HG02870 (cell line): ENCODE measurements around the gene TNK1.
"Not testable (repeated sequence)": the region's sequence is repeated elsewhere in the genome, so short reads cannot be mapped to it uniquely, and the experiment has no call there.

ENCODE experiments used
- ATAC-seq: cut with Tn5 transposase; IDR thresholded peaks from one replicate; pipeline ENCODE4 v1.9.1; 2021; ENCODE audit warnings: mild to moderate bottlenecking, moderate library complexity; ENCODE audit not compliant: unreplicated experiment

Gene TNK1

DNA sequence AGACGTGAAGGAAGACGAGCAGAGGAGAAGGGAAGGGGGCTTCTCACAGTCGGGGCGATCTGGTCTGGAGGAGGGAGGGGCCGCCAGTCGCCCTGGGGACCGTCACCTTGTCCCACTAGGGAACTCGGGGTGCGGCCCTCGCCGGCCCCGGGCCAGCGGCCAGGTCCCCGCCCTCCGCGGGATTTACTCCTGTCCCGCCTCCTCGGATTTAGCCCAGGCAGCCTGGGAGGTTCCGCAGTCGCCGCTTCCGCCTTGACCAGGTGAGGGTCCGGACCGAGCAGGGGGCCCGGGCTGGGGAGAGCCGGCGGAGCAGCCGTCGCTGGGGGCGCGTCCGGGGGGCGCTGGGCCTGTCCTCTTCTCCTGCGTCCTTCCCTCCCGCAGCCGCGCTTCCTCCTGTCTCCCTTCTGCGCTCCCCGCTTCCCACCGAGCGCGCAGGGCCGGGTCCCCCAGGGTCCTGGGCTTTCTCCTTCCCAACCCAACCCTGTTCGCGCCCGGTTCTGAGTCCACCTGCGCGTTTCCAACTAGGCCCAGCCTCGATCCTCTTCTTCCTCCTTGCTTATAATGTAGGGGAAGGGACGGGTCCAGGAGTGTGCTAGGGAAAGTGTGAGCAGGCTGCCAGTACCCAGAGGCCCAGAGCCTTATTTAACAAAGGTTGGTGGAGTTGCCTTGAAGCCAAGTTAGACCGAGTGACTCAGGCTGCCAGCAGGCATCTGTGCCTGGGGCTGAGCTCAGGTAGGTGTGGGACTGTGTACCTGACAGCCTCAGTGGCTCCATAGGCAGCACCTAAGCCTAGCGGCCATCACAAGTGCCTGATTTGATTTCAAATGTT lies at the start of gene TNK1:
TNK1 (plus strand) TSS at position 235 of the 829 bp plus-strand sequence. CDS start 1,838 bp downstream, outside the sequence.
- no peak for ATAC-seq

DNA sequence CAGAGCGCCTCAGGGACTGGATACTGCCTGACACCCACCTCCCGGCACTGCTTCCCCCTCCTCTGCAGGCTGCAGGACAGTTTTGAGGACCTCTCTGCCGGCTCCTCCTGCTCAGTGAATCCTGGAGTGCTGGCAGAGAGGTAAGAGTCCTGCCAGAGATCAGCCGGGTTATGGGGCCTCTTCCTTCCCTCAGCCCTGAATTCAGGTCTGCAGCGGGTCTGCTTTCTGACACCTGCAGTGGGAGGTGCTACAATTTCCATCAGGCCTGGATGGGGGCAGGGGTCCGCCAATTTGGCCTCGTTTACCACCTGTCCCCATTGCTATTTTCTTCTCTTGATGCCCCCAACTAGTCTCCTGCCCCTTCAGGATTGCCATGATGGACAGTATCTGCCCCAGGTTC lies 48.8 kb upstream of the TNK1 start:
- ATAC-seq = no peak

DNA sequence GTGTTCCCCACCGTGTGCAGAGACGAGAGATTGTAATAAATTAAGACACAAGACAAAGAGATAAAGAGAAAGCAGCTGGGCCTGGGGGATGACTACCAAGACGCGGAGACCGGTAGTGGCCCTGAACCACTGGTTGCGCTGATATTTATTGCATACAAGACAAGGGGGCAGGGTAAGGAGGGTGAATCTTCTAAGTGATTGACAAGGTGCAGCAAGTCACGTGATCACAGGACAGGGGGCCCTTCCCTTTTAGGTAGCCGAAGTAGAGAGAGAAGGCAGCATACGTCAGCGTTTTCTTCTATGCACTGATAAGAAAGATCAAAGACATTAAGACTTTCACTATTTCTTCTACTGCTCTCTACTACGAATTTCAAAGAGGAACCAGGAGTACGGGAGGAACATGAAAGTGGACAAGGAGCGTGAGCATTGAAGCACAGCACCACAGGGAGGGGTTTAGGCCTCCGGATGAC lies 48.3 kb upstream of the TNK1 start:
- not testable (repeated sequence) for ATAC-seq

DNA sequence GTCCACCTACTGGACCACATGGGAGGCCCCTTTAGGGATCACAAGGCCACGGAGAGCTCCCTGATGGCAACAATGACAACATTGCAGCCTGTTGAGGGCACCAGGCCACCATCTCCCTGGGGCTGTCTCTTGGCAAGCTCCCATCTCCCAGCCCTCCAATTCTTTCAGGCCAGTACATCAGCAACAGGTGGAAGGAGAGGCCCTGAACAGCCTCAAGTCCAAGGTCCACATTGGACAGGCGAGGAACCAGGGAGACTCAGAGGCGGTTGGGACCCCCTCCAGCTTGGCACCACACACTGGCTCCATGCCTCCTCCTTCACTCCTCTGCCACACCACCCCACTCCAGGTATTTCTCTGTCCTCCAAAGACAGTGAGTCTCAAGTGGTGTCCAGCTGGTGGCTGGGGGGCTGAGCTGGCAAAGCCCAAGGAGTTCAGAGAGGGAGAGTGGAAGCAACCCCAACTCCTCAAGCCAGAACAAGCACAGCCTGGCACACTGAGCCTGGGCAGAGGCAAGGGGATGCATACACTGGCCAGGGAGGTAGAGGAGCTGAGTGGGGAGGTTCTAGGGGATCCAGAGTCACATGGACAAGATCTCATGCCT lies 45.9 kb upstream of the TNK1 start:
- no peak for ATAC-seq

DNA sequence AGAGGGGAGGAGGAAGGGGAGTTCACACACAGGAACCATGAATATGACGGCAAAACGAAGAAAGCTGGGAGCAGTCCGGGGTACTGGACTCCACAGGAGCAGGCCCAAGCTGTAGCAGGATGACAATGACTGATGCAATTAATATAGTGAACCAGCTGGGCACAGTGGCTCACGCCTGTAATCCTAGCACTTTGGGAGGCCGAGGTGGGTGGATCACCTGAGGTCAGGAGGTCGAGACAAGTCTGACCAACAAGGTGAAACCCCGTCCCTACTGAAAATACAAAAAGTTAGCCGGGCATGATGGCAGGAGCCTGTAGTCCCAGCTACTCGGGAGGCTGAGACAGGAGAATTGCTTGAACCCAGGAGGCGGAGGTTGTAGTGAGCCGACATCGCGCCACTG lies 45.1 kb upstream of the TNK1 start:
- not testable (repeated sequence) for ATAC-seq

DNA sequence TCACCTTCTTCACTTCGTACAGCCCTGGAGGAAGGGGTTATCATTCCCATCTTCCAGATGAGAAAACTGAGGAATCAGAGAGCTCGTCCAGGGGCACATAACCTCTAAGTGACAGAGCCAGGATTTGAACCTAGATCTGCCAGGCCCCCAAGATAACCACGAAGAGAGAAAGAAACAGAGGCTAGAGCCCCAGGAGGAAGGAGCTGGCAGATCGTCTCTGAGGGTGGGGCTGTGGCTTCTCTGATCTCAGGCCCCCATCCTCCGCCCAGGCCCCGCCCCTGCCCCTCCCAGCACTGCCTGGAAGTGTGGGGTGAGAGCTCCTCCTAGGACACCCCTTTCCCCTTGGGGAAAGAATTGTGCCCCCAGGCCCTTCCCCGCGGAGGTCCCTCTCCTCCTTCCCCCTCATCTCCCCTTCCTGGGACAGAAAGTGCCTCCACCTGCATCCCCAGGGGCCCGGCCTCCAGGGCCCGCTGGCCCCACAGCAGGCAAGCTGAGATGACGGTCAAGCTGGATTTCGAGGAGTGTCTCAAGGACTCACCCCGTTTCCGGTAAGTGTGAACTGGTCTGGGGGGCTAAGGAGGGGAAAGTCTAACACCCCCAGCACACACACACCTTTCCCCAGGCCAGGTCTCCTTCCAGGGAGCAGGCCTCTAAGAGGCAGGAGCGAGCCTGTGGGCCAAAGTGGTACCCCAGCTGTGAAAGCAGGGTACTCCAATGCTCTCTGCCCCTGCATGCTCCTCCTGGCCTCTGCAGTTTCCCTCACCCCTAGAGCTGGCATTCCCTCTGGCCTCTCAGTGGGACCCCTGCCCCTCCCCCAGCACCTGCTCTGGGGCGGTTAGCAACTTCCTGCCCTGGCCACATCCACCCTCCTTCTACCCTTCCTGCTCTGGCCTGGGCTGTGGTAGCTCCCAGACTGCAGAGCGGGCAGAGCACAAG lies 44.4 kb upstream of the TNK1 start, which contains the start of gene ACAP1:
ACAP1 (plus strand) TSS at position 290 of the 936 bp plus-strand sequence; CDS start at position 496, 206 bp downstream.
- no peak for ATAC-seq

DNA sequence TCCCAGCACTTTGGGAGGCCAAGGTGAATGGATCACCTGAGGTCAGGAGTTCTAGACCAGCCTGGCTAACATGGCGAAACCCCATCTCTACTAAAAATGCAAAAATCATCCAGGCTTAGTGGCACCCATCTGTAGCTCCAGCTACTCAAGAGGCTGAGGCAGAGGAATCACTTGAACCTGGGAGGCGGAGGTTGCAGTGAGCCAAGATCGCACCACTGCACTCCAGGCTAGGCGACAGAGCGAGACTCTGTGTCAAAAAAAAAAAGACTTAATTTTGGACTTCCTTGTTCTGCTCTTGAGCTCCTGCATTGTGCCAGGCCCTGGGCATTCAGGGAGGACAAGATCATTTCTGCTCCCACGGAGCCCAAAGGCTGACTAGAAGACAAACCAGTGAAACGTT lies 43.3 kb upstream of the TNK1 start:
- ATAC-seq = not testable (repeated sequence)

DNA sequence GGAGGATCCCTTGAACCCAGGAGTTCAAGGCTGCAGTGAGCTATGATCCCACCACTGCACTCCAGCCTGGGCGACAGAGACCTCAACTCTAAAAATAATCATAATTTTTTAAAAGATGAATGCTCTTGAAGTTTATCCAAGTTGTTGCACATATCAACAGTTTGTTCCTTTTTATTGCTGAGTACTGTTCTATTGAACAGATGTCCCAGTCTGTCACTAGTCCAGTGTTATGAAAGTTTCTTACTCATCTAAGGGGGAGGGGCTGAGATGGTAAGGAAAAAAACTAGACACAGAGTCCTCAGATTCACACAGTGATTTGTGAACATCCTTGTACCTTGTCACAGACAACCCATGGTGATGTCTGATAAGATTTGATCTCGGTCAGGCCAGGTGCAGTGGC lies 40.7 kb upstream of the TNK1 start:
- no peak for ATAC-seq

DNA sequence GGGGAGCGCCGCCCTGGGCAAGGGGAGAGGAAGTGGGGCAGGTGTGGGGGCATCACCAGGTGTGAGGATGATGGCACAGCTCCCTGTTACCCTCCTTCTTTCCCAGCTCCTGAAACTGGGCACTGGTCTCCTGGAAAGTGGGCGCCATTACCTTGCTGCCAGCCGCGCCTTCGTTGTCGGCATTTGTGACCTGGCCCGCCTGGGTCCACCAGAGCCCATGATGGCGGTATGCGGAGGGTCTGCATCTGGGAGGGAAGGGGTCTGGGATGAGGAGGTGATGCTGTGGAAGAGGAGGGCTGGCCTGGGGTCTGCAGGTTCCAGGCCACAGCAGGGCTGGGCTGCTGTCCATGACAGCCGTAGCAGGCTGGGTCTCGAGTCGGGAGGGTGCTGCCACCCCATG lies 39.0 kb upstream of the TNK1 start:
- no peak for ATAC-seq

DNA sequence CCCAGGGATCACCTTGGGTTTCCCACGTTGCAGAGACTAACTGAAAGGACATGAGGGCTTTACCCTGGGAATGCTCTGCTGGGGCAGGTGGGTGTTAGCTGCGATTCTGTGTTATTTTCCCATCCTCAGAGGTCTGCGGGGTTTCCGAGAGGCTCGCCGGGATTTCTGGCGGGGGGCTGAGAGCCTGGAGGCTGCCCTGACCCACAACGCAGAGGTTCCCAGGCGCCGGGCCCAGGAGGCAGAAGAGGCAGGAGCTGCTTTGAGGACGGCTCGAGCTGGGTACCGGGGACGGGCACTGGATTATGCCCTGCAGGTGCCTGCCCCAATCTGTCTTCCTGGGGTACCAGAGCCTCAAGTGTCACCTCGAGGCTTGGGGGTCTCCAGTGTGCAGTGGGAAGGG lies 37.6 kb upstream of the TNK1 start:
- ATAC-seq = no peak

DNA sequence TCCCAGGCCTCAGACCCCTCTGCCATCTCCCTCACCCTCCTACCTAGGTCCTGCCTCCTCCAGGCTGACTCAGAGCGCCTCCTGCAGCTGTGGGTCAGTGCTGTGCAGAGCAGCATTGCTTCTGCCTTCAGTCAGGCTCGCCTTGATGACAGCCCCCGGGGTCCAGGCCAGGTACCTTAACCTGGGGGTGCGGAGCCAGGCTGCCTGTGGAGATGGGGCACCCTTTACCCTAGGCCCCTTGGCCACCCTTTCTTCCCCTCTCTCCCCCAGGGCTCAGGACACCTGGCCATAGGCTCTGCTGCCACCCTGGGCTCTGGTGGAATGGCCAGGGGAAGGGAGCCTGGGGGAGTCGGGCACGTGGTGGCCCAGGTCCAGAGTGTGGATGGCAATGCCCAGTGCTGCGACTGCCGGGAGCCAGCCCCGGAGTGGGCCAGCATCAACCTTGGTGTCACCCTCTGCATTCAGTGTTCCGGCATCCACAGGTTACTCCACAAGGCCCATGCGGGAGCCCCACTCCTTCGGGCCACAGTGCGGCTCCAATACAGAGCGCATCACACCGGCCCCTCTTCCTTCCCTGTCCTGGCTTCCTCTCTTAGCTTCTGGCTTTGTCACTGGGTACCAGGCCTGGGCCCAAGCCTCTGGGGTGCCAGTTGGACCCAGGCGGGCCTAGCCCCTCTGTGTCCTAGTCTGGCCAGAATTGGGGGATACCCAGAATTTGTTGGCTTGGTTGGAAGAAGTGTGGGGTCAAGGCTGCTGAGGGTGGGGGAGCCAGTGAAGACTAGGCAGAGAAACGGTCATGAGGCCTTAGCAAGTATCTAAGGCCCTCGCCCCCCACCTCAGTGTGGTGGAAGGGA lies 33.9 kb upstream of the TNK1 start:
- no peak for ATAC-seq

DNA sequence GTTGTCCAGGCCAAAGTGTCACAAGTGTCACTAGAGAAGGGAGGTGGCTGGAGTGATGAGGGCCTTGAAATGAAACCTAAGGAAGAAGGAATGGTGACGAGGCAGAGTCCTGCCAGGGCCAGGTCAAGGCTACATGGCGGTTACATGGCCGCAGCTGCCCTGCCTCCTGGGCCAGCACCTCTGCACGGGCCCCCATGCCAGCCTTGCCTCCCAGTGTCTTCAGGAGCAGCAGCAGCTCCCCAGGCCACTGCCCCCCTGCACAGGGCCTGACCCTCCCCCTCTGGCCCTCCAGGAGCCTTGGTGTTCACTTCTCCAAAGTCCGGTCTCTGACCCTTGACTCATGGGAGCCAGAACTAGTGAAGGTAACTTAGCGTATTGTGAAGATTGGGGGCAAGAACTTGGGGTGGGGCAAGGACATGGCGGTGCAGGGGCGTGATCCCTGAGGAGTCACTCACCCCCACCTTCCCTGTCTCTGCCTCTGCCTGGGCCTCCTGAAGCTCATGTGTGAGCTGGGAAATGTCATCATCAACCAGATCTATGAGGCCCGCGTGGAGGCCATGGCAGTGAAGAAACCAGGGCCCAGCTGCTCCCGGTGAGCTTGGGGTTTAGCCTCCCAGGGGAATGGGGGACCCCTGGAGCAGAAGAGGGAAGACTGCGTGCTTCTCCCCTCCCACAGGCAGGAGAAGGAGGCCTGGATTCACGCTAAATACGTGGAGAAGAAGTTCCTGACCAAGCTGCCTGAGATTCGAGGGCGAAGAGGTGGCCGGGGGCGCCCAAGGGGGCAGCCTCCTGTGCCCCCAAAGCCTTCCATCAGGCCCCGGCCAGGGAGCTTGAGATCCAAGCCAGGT lies 33.0 kb upstream of the TNK1 start:
- no peak for ATAC-seq

DNA sequence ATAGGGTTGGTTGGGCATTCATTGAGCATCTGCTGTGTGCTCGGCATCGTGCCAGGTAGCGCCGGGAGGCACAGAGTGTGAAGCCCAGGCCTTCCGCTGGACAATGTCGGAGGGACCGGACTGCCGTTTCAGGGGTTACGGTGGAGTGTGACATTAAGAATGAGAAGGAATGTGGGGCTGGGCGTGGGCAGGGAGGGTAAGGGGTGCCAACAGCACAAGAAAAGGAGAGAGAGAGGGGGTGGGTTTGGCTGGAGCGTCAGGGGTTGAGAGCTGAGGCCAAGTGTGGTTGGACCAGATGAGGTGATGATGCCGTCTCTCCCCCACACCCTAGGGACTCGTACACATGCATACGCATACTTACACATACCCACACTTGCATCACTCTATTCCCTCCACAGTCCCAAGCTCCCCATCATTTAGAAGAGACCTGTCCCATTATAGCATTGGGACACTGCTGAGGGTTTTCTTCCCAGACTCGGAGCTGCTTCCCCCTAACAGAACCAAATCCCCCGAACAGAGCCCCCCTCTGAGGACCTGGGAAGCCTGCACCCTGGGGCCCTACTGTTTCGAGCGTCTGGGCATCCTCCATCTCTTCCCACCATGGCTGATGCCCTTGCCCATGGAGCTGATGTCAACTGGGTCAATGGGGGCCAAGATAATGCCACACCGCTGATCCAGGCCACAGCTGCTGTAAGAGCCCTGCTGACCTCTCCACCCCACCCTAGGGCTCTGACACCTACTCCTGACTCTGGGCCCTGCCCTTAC lies 32.2 kb upstream of the TNK1 start:
- ATAC-seq = no peak

DNA sequence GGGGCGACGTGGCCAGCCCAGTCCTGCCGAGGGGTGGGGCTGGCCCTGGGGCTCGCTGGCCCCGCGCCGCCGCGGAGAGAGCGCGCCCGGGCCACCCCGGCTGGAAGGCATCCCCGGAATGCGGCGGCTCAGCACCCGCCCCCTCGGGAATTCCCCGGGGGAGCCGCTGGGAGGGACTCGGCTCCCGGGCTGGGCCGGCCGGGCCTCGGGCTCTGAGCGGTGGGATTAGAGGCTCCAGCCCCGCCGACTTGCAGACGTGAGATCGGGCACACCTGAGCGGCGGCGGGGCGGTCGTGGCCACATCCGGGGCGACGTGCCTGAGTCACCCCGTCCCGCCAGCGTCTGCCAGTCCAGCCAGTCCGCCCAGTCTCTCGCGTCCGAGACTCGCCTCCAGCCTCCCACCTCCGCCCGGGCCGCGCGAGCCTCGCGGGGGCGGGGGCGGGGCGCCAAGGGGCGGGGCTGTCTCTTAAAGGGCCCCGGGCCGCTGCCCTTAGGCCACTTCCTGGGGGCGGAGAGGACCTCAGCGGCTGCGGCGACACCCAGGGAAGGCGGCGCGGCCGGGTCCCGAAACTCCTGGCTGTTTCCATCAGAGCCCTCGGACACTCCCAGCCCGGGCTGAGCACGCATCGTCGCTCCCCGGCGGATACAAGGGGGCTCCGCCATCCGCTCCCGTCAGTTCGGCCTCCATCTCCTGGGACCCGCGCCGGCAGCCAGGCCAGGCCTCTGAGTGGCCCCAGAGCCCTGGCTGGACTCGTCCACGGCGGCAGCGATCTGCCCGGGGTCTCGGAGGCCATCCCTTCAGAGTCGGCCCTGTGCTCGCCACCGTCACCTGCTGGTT lies 29.0 kb upstream of the TNK1 start, which contains the start of gene KCTD11:
KCTD11 (plus strand) TSS at position 498 of the 838 bp plus-strand sequence.
- ATAC-seq = peak; percentile 51

DNA sequence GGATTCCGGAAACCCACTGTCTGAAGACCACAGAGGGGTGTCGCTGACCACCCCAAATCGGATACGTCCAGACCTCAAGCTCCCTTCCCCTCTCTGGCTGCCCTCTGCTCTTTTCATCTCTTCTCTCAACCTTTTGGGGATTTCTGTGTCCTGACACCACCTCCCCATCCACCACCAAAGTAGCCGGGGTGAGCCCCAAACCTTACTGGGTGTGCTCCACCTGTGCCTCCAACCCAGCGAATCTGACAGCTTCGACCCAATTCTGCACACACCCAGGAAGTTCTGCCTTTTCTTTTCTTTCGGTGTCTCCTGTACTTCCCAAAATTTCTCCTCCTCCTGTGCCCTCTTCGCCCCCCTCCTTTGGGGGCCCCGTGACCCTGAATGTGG lies 28.4 kb upstream of the TNK1 start:
- ATAC-seq = no peak

DNA sequence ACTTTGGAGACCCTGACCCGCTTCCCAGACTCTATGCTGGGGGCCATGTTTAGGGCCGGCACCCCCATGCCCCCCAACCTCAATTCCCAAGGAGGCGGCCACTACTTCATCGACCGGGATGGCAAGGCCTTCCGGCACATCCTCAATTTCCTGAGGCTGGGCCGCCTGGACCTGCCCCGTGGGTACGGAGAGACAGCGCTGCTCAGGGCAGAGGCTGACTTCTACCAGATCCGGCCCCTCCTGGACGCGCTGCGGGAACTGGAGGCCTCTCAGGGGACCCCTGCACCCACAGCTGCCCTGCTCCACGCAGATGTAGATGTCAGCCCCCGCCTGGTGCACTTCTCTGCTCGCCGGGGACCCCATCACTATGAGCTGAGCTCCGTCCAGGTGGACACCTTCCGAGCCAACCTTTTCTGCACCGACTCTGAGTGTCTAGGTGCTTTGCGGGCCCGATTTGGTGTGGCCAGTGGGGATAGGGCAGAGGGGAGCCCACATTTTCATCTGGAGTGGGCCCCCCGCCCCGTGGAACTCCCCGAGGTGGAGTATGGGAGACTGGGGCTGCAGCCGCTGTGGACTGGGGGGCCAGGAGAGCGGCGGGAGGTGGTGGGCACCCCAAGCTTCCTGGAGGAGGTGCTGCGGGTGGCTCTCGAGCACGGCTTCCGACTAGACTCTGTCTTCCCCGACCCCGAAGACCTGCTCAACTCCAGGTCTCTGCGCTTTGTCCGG lies 27.8 kb upstream of the TNK1 start:
- ATAC-seq = no peak

DNA sequence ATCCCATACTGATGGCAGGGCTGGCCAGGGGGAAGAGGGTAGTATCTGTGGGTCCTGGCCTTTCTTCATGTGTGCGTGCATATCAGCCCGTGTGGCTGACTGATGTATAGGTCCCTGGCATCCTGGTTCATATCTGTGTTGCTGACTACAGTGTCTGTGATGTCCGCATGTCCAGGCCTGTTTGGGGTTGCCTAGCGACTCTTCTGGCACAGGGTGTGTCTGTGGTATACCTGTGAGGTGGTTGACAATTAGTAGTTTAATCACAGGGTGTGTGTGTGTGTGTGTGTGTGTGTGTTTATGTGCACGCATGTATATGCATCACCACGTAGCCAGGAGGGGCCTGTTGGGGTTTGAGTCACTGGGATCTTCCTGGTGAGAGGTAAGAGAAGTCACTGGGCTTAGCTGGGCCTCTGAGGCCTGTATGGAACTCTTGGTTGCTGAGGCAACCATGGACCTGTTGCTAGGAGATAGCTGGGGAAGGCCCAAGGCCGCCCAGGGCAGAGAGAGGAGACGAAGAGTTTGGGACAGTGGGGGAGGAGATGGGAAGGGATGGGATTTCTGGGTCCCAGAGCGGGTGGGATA lies 26.5 kb upstream of the TNK1 start:
- no peak for ATAC-seq
